Measurements from ENCODE around the gene RAB2B.

DNA sequence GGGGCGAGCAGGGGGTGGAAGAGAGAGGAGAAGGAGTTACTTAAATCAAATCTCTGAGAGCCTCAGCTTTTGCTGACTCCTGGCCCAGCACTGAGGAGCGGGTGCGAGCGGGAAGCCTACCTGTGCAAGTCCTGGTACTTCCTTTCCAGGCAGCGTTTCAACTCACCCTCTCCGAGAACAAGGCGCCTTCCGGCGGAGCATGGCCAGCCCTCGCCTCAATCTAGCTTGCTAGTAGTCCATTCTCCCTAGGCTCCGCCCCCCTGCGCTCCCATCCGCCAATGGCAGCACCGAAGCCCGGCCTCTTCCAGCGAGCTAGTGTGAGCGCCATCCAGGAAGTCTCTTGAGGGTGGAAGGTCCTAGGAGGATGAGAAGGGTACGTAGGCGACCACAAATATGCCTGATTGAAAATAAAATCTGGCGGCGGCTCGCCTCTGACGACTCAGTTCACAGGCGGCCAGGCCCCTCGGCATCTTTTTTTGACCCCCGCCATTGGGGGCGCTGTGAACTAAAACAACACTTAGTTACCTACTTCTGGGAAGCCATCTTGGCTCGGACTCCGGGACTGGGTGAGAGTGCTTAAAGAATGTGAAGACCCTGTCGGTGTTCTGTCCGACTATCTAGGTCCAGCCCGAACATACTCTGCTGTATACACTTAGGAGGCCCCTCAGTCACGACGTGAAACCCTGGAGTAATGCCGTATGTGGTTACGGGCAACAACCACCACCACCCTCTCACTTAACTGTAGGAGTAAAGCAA lies 20.7 kb downstream of the RAB2B start, which contains the start of gene CHD8:
- TF ChIP-seq SP1 (IDR thresholded peaks at IDR 0.05) (no peak), FOXM1 (IDR thresholded peaks at IDR 0.05; ENCODE audit: borderline replicate concordance) (no peak), L3MBTL2 (conservative IDR thresholded peaks at IDR 0.05) (no peak), ELF4 (IDR thresholded peaks at IDR 0.05) (peak; percentile 74), FOXA1 (IDR thresholded peaks at IDR 0.05) (no peak), FOXK2 (IDR thresholded peaks at IDR 0.05) (no peak), BHLHE40 (IDR thresholded peaks at IDR 0.05; ENCODE audit: borderline replicate concordance) (no peak), SUZ12 (IDR thresholded peaks at IDR 0.05) (no peak), HDGF (IDR thresholded peaks at IDR 0.05; ENCODE audit: borderline replicate concordance) (no peak), NFRKB (IDR thresholded peaks at IDR 0.05) (peak; percentile 69; the same call in 1 of the 2 replicates), TARDBP (IDR thresholded peaks at IDR 0.05) (no peak)
